ENCODE measurements around the gene MCF2L. TPM values are rescaled to one million over a fixed set of nuclear protein-coding genes. Genes with fewer than 3 reads are reported as not detected.

MCF2L gene
- total and polyA plus RNA-seq, 9 of the 15 experiments (the other 6 are each of a cell fraction or from before 2014, with no cell fraction given) = 0.05 to 0.25 (median 0.18) TPM; not detected in 5

DNA sequence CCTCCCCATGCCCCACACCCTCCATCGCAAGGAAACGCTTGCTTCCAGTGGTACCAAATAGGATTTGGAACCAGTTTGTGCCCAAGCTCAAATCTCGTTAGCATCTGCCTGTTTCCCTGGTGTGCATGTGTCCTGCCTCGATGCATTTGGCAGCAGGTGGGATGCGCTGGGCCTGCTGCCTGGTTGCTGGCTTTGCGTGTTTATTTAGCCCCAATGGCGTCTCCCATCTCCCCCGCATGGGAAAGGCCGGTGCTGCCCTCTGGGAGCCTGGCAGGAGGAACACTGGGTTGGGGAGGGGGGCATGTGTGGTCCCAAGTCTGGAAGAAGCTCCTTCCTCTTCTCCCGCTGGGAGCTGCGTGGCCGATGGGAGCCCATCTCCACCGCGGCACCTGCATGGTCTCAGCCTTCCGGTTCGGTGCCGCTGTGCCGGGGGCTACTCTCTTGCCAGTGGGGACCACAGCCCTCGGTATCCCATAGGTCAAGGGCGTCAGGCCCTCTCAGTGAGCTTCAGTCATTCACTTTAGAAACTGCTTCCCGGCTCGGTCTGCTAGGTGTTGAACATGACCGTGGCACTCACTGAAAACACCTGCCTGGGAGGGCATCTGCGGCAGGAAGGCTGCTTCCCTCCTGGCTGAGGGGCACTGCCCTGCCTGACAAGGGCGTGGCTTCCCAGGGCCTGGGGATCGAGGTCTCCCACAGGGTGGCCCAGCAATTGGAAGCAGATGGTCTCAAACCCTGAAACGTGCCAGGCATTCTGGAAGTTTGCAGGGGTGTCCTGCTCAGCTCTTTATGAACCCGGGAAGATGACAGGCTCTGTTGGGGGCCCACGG is 124.8 kb downstream of the MCF2L start (continued):
- TF ChIP-seq ZNF696 (CRISPR knock-in tag; conservative IDR thresholded peaks at IDR 0.05) (no peak), EZH2 (IDR thresholded peaks at IDR 0.05; ENCODE audit: borderline replicate concordance, low read depth, low read length) (no peak), EWSR1 (IDR thresholded peaks at IDR 0.05; ENCODE audit: borderline replicate concordance, low read depth, partially characterized antibody) (no peak), HDAC2 (IDR thresholded peaks at IDR 0.05) (no peak), RNF2 (IDR thresholded peaks at IDR 0.05) (no peak), ZNF77 (CRISPR knock-in tag; IDR thresholded peaks at IDR 0.05) (no peak), TRIM28 (IDR thresholded peaks at IDR 0.05) (no peak)
- TF ChIP-seq, protein P1, sequence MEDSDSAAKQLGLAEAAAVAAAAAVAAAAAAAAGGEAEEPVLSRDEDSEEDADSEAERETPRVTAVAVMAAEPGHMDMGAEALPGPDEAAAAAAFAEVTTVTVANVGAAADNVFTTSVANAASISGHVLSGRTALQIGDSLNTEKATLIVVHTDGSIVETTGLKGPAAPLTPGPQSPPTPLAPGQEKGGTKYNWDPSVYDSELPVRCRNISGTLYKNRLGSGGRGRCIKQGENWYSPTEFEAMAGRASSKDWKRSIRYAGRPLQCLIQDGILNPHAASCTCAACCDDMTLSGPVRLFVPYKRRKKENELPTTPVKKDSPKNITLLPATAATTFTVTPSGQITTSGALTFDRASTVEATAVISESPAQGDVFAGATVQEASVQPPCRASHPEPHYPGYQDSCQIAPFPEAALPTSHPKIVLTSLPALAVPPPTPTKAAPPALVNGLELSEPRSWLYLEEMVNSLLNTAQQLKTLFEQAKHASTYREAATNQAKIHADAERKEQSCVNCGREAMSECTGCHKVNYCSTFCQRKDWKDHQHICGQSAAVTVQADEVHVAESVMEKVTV (CRISPR knock-in tag; IDR thresholded peaks at IDR 0.05) = no peak

DNA sequence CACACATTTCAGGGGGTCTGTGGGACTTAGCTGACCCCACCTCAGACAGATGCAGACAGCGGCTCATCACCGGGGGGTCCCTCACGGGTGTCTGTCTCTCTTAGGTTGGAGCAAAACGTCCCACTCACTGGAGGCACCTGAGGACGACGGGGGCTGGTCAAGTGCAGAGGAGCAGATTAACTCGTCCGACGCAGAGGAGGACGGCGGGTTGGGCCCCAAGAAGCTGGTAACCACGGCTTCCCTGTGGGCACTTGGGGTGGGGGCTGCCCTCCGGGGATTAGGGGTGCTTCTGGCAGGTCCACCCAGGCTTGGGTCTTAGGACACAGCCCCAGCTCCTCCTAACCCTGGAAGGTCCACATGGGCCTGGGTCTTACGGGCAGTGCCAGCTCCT is 125.4 kb downstream of the MCF2L start:
- FAIRE-seq (no peak), ATAC-seq (no peak), DNase-seq (ENCODE audit: extremely low read depth in 1 of 4, low spot score in 3 of 4) (no peak)
- Histone ChIP-seq H3K27ac (ENCODE audit: extremely low read depth, low read depth, low read length) (no peak overlapping the region), H3K4me3 (no peak overlapping the region), H3K79me2 (ENCODE audit: control insufficient read depth, insufficient read depth, low read length) (no peaks in the 10 kb centered on the region), H3K4me1 (replicated peaks in 1 of 2; ENCODE audit: control insufficient read depth in 2 of 2, insufficient read depth in 2 of 2, low read length in 2 of 2) (peaks cover 0 to 11% of the 10 kb centered on the region in 2 experiments; a peak in 1 of 5 replicates), H3K9ac (ENCODE audit: insufficient read depth in 1 of 2, low read depth in 2 of 2, low read length in 2 of 2) (no peak overlapping the region), H3K9me3 (replicated peaks; ENCODE audit: control insufficient read depth, insufficient read depth, low read depth, low read length) (no peaks in the 10 kb centered on the region), H3K4me2 (ENCODE audit: insufficient read depth, low read length) (no peak overlapping the region), H3K27me3 (ENCODE audit: control insufficient read depth in 2 of 2, insufficient read depth in 2 of 2, low read length in 2 of 2) (peaks cover 48 to 95% of the 10 kb centered on the region in 2 experiments), H3K36me3 (ENCODE audit: control insufficient read depth, insufficient read depth, low read length) (no peaks in the 10 kb centered on the region), H3K9me1 (ENCODE audit: control insufficient read depth, insufficient read depth, low read length) (no peaks in the 10 kb centered on the region), H4K20me1 (replicated peaks; ENCODE audit: control insufficient read depth, insufficient read depth, low read length) (no peaks in the 10 kb centered on the region; the same call in 1 of the 2 replicates), H2AFZ (ENCODE audit: low read depth, low read length) (no peak overlapping the region)
- in situ Hi-C loops (cut with MboI) (no loop called here), intact Hi-C loops (cut with micrococcal nuclease) (no loop called here)
- BruUV-seq (replicated peaks) = no TSS peak
- 0% methylated on average over 8 of the region's 14 CpGs for WGBS (ENCODE audit: insufficient coverage, low coverage, missing lambda C conversion rate)
- CTCF ChIA-PET (ENCODE audit: low intra/inter-chr PET ratio) = no interaction called here
- TF ChIP-seq, protein P2, sequence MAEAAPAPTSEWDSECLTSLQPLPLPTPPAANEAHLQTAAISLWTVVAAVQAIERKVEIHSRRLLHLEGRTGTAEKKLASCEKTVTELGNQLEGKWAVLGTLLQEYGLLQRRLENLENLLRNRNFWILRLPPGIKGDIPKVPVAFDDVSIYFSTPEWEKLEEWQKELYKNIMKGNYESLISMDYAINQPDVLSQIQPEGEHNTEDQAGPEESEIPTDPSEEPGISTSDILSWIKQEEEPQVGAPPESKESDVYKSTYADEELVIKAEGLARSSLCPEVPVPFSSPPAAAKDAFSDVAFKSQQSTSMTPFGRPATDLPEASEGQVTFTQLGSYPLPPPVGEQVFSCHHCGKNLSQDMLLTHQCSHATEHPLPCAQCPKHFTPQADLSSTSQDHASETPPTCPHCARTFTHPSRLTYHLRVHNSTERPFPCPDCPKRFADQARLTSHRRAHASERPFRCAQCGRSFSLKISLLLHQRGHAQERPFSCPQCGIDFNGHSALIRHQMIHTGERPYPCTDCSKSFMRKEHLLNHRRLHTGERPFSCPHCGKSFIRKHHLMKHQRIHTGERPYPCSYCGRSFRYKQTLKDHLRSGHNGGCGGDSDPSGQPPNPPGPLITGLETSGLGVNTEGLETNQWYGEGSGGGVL (CRISPR knock-in tag; IDR thresholded peaks at IDR 0.05) = no peak
- TF ChIP-seq ZBED1 (IDR thresholded peaks at IDR 0.05) = no peak
- no peak for TF ChIP-seq BACH1 (tag; IDR thresholded peaks at IDR 0.05)
- TF ChIP-seq DDX20 (tag; IDR thresholded peaks at IDR 0.05; ENCODE audit: low read depth) = no peak
- TF ChIP-seq, protein P3, sequence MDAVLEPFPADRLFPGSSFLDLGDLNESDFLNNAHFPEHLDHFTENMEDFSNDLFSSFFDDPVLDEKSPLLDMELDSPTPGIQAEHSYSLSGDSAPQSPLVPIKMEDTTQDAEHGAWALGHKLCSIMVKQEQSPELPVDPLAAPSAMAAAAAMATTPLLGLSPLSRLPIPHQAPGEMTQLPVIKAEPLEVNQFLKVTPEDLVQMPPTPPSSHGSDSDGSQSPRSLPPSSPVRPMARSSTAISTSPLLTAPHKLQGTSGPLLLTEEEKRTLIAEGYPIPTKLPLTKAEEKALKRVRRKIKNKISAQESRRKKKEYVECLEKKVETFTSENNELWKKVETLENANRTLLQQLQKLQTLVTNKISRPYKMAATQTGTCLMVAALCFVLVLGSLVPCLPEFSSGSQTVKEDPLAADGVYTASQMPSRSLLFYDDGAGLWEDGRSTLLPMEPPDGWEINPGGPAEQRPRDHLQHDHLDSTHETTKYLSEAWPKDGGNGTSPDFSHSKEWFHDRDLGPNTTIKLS (IDR thresholded peaks at IDR 0.05; ENCODE audit: borderline replicate concordance, low read depth) = no peak
- TF ChIP-seq KDM4B (IDR thresholded peaks at IDR 0.05; ENCODE audit: borderline replicate concordance in 2 of 2, low read depth in 1 of 2) = no peak
- no peak for TF ChIP-seq ZNF551 (CRISPR knock-in tag; IDR thresholded peaks at IDR 0.05)
- no peak for TF ChIP-seq NEUROD1 (IDR thresholded peaks at IDR 0.05; ENCODE audit: borderline replicate concordance, low read depth, low read length, partially characterized antibody)
- TF ChIP-seq ZNF143 (CRISPR knock-in tag; IDR thresholded peaks at IDR 0.05) = no peak
- POLR2A ChIA-PET = no interaction called here

All from K562 (cell line).